ENCODE data around the gene GTF2H1.

The GTF2H1 gene

GRCh38 chr11:18408558-18409291, 86.4 kb downstream of the GTF2H1 start:
- no peak for DNase-seq (ENCODE audit: low spot score)
- in situ Hi-C loops (cut with MboI; ENCODE audit: low pct_unique_long_range_greater_than_20kb, low sequenced_read_pairs, unreplicated experiment): no loop called here
- no peak for TF ChIP-seq CTCF (IDR thresholded peaks at IDR 0.05; ENCODE audit: extremely low read depth, insufficient read depth, missing control alignments)

- no peak for TF ChIP-seq CTCF (IDR thresholded peaks at IDR 0.05; ENCODE audit: extremely low read depth, insufficient read depth, missing control alignments)
- in situ Hi-C loops (cut with MboI; ENCODE audit: low pct_unique_long_range_greater_than_20kb, low sequenced_read_pairs, unreplicated experiment): no loop called here
- DNase-seq (ENCODE audit: low spot score): no peak
These were observed 94.1 kb downstream of the GTF2H1 start for GRCh38 chr11:18416459-18416858.

Data from GM13977 (cell line).